Measurements from ENCODE around the gene VPS26C. TPM values are rescaled to one million over a fixed set of nuclear protein-coding genes. Genes with fewer than 3 reads are reported as not detected.
A peak's percentile ranks its signal among the peaks of the same experiment; 100 is the strongest.

The VPS26C gene
- total and polyA plus RNA-seq, 2 of the 13 experiments (the other 11 are each of a cell fraction or from before 2014, with no cell fraction given): 30.3 to 39.7 TPM

GRCh38 chr21:37267269-37268185 lies at the start of gene VPS26C (continued):
- TF ChIP-seq THAP9 (CRISPR knock-in tag; IDR thresholded peaks at IDR 0.05; ENCODE audit: borderline replicate concordance) (peak; percentile 87), ATF2 (CRISPR knock-in tag; IDR thresholded peaks at IDR 0.05) (peak; percentile 38; the same call in 1 of the 2 replicates), DZIP1 (CRISPR knock-in tag; IDR thresholded peaks at IDR 0.05) (no peak), ZBTB43 (CRISPR knock-in tag; conservative IDR thresholded peaks at IDR 0.05) (peak; percentile 20; the same call in 1 of the 2 replicates), JDP2 (CRISPR knock-in tag; IDR thresholded peaks at IDR 0.05; ENCODE audit: borderline replicate concordance) (no peak), HOXA9 (CRISPR knock-in tag; IDR thresholded peaks at IDR 0.05; ENCODE audit: borderline replicate concordance) (no peak), KLF16 (CRISPR knock-in tag; IDR thresholded peaks at IDR 0.05) (0 out of 4 replicates have a peak, but pooled peaks have one; percentile 7 to 50), ZNF282 (IDR thresholded peaks at IDR 0.05; ENCODE audit: partially characterized antibody) (no peak), ZNF543 (CRISPR knock-in tag; IDR thresholded peaks at IDR 0.05) (no peak; the same call in 1 of the 2 replicates), ZFP62 (CRISPR knock-in tag; IDR thresholded peaks at IDR 0.05) (no peak), ZNF329 (CRISPR knock-in tag; IDR thresholded peaks at IDR 0.05; ENCODE audit: low read depth) (no peak; the same call in 1 of the 2 replicates), HOMEZ (CRISPR knock-in tag; IDR thresholded peaks at IDR 0.05; ENCODE audit: low read depth) (peak; percentile 46; the same call in 1 of the 2 replicates), ATF7-NPFF (CRISPR knock-in tag; IDR thresholded peaks at IDR 0.05; ENCODE audit: low read depth) (peak; percentile 57; the same call in 1 of the 2 replicates), PRDM4 (CRISPR knock-in tag; IDR thresholded peaks at IDR 0.05; ENCODE audit: borderline replicate concordance) (no peak)

All from HepG2 (cell line).